GM13976 (cell line): ENCODE results near the gene AHCYL1.

Experiments used
- DNase-seq: peaks from one replicate; pipeline ENCODE4 v3.0.0; 2012; ENCODE audit warnings: low spot score
- in situ Hi-C: fragments of 300-500 bp; cut with MboI; formaldehyde crosslinking; loops from one replicate; pipeline ENCODE4 v1.12.0; 2022; ENCODE audit warnings: low sequenced_read_pairs, mixed read lengths, inconsistent platforms; ENCODE audit not compliant: unreplicated experiment
- TF ChIP-seq, protein P1 (sequence below): IDR thresholded peaks from 2 replicates; pipeline ENCODE4 v1.5.1; 2012; ENCODE audit warnings: borderline replicate concordance, mild to moderate bottlenecking; ENCODE audit not compliant: insufficient read depth; ENCODE audit errors: extremely low read depth, missing control alignments, control extremely low read depth

The AHCYL1 gene

GRCh38 chr1:110008971-110009565, 24.5 kb downstream of the AHCYL1 start:
- in situ Hi-C loops = no loop called here
- TF ChIP-seq, protein P1, sequence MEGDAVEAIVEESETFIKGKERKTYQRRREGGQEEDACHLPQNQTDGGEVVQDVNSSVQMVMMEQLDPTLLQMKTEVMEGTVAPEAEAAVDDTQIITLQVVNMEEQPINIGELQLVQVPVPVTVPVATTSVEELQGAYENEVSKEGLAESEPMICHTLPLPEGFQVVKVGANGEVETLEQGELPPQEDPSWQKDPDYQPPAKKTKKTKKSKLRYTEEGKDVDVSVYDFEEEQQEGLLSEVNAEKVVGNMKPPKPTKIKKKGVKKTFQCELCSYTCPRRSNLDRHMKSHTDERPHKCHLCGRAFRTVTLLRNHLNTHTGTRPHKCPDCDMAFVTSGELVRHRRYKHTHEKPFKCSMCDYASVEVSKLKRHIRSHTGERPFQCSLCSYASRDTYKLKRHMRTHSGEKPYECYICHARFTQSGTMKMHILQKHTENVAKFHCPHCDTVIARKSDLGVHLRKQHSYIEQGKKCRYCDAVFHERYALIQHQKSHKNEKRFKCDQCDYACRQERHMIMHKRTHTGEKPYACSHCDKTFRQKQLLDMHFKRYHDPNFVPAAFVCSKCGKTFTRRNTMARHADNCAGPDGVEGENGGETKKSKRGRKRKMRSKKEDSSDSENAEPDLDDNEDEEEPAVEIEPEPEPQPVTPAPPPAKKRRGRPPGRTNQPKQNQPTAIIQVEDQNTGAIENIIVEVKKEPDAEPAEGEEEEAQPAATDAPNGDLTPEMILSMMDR = no peak
- DNase-seq = no peak

GRCh38 chr1:110011527-110012041, 27.0 kb downstream of the AHCYL1 start:
- peak; percentile 73 for DNase-seq
- in situ Hi-C loops = no loop called here
- TF ChIP-seq, protein P1 = peak; percentile 54

DNA sequence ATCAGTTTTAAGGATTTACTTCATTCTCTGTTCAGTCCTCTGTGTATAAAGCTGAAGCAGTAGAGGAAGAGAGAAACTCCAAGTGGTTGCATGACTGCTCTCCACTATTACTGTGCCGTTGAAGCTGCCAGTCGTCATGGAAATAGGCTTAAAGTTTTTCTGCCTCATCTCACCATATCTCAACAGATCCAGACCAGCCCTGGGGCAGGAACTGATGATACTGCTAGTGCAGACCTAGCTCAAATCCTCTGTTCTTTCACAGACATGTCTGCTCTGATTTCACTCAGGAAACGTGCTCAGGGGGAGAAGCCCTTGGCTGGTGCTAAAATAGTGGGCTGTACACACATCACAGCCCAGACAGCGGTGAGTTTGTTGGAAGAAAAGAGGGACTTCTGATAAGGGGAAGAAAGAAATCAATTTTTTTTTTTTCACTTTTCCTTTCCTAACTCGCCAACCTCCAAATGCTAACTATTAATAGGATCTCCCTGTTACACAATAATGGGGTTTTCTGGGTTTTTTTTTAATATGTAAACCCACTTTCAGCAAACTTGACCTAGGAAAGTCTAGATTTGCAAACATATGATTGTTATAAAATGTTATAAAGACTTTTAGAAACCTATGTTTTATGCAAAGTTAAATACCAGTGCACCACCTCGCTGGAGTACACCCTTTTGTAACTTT, 27.7 kb downstream of the AHCYL1 start:
- TF ChIP-seq, protein P1 = no peak
- in situ Hi-C loops = no loop called here
- DNase-seq = peak; percentile 39

DNA sequence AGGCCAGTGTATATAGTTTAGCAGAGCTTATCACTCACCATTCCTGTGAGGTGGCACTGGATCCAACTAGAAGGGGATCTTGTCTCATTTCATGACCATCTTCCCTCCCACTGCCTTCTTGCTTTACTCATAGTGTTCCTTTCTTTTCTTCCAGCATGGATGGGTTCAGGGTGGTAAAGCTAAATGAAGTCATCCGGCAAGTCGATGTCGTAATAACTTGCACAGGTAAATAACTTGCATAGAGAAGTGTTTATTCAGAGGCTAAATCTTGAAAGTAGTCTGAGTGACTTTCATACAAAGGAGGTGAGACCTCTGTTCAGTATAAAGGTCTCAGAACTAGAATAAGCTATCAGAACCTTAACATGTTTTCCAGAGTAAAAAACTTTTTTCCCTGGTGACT, 33.2 kb downstream of the AHCYL1 start:
- DNase-seq = no peak
- in situ Hi-C loops = no loop called here
- TF ChIP-seq, protein P1 = no peak

- TF ChIP-seq, protein P1 = no peak
- no peak for DNase-seq
- in situ Hi-C loops = no loop called here
These were observed 33.8 kb downstream of the AHCYL1 start for GRCh38 chr1:110018396-110018795.

DNA sequence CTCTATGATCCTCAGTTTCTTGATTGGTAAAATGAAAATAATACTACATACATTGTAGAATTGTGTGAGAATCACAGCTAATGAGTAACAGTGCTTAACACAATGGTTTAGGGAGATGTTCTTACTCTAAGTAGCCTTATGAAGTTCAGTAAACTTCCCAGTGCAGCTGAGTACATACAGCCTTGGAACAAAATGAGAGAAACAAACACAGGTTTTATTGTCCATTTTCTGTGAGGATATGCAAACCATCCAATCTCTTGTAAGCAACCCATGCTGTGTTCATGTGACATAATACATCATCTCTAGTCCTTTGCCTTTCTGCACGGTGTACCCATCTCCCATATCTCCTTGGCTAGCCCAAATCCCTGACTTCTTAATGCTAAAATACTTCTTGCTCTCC, 35.2 kb downstream of the AHCYL1 start:
- in situ Hi-C loops = no loop called here
- TF ChIP-seq, protein P1 = no peak
- no peak for DNase-seq

DNA sequence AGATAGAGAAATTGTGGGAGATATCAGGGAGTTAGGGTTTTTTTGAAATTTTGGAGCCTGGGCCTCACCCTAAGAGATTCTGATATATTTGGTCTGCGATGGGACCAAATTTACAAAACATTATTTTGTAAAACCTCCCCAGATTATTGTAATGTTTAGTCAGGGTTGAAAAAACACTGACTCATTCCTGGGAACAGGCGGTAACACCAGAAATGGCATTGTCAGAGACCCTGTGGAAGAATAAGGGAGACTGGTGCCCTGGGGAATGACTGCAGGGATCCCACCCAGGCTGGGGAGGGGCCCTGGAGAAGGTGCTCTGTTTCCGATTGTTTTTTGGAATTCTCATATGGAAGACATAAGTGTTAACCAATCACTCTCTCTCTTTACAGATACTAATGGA, 36.7 kb downstream of the AHCYL1 start:
- no peak for DNase-seq
- TF ChIP-seq, protein P1 = no peak
- in situ Hi-C loops = no loop called here
